Activated CD8-positive, alpha-beta memory T cell treated with anti-CD3 and anti-CD28 coated beads, Interleukin-2, amount 50 U/mL, for 1 hour (primary cell): ENCODE measurements around the gene RAD51B.

Experiments
- DNase-seq: peaks from one replicate; pipeline ENCODE4 v3.0.0-alpha.2; 2020; ENCODE audit errors: extremely low read depth

The RAD51B gene

DNA sequence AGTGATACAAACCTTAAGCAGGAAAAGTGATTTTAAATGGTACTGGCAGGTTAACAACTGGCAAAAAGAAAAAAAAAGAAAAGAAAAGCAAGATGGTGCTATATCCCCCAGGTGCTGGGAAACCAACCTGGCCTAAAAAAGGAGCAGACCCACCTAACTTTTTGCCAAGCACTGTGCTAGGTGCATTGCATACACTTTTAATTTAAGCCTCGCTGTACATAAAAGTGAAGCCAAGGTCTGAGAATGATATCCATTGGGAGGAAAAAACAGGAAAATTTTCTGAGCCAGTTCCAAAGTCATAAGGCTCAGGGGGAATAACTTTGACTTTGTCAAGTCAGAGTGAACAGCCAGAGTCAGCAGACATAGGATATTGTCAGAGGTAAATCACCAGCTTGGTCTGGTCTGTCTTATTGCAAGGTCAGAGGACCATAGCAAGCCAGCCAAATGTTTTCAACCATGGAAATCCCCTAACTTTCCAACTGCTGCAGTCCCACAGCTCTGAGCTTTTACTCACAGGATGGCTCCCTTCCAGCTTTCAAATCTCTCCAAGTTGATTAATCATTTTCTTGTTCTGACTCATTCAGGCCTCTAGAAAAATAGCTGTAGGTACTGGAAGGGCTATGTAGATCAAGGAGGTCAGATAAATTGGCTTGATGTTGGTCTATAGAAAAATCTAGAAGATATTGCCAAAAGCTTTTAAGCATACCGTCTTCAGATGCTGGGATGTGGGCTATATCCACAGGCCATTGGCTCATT, 412.9 kb downstream of the RAD51B start:
- DNase-seq, result no peak

DNA sequence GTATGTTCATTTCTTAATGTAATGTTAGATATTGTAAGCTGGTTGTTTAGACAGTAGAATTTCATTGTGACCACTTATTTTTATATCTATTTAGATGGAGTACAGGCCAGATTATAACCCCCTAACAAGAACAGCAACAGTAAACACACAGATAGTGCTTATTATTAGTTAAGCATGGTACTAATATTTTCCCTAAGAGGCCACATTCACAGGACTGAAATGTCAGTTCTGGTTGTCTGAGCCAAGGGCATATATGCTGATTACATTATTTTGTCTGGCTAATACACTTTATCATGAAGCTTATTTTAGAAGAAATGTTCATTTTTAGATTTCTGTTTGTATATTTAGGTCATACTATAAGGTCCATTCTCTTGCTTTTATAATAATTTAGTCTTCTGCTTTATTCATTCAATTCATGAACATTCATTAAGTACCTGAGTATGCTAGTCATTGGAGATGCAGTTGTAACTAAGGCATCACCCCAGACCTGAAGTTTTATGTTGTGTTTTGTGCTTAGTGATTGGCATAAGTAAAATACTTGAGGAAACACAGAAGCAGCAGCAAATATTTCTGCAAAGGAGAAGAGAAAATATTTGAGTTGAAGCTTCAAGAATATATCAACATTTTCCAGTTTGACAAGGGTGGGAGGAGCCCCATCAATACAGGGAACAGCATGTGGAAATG, 413.7 kb downstream of the RAD51B start:
- DNase-seq, result no peak

DNA sequence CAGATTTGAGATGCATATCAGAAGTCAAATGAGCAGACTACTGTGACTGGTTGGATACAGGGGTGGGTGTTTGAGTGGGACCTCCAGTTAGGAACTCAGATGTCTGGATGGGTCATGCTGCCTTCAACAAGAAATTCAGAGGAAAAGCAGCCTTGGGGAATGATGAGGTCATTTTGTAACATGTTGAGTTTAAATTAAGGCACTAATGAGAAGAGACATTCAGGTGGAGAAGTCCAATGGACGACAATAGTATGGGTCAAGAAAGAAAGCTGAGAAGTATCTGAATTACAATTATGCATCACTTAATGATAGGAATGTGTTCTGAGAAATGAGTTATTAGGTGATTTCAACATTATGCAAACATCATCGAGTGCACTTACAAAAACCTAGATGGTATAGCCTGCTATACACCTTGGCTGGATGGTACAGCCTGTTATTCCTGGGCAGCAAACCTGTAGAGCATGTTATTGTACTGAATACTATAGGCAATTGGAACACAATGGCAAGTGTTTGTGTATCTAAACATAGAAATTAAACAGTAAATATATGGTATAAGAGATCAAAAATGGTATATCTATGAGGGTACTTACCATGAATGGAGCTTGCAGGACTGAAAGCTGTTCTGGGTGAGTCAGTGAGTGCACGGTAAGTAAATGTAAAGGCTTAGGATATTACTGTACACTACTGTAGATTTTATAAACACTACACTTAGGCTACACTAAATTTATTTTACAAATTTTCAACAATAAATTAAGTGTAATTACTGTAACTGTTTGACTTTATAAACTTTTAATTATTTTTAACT, 414.7 kb downstream of the RAD51B start:
- DNase-seq, result no peak

DNA sequence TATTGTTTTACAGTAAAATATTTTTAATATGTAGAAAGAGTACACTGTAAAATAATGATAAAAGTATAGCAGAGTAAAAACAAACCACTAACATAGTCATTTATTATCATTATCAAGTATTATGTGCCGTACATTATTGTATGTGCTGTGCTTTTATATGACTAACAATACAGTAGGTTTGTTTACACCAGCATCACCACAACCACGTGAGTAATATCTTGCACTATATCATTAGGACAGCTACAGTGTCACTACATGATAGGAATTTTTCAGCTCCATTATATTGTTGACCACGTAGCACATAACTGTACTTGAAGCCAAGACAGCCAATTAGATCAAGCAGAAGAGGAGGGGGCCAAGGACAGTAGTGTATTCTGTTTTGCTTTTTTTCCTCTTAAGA, 415.4 kb downstream of the RAD51B start:
- DNase-seq, result no peak

DNA sequence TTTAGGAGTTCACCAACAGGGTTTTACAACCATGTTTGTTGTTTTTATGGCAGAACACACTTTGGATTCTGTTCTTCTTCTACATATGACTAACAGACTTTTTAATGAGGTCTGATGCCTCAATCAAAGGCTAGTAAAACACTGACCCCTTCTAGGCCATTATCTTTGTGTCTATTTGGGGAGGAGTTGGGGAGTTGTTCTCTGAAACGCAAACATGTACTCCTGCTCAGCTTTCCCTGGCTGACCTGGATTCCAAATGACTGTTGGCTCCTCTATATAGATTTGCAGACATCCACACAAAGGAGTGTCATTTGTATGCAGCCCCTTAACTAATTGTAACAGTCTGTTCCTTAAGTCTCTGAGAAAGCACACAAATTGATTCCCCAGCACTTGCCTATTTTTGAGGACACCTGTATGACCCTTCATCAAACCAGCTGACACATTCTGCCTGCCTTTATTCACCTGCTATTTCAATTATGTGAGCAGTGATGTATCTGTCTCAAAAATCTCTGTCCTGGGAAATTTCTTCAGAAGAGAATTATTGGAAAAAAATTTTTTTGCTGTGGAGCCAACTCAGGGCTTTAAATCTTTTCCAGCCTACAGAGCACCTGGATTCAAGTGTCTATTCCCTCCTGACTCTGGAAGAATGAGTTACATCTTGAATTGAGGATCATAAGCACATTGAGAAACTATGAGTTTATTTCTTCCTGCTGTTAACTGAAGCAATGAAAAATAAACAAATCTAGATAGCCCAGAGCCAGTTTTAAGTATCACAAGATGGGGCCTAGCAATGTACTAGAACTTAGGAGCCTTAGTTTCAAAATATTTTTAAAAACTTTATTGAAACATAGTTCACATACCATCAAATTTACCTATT, 417.2 kb downstream of the RAD51B start:
- no peak for DNase-seq

DNA sequence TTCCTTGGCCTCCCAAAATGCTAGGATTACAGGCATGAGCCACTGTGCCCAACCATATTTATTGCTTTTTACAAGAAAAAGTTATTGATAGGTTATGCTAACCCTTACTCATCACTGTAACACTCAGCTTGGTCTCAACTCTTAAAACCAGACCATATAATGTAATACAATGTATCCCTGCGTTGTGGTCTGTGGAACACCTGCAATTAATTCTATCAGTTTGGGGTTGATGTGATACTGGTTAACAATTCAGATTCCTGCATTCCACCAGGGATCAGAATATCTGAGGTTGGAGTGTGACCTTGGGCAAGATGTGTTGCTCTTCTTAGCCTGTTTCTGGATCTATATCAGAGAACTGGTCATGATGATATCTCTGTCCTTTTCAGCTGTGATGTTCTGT, 419.0 kb downstream of the RAD51B start:
- DNase-seq, result no peak

DNA sequence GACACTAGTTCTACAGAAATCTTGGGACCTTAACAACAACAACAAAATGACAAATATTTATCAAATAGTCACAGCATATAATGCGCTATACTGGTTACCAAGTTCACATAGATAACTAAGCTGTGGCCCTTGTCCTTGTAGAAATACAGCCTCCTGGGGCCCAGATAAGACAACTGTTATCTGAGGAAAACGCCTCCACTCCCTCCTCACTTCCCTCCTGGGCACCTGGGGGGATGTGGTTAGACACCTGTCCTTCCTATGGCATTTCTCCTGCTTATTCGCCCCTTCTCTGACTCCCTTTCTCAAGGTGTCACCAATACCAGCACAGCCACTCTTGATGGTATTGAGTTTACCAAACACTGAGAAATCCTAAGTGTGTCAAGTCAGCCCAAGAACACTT, 419.4 kb downstream of the RAD51B start:
- no peak for DNase-seq

DNA sequence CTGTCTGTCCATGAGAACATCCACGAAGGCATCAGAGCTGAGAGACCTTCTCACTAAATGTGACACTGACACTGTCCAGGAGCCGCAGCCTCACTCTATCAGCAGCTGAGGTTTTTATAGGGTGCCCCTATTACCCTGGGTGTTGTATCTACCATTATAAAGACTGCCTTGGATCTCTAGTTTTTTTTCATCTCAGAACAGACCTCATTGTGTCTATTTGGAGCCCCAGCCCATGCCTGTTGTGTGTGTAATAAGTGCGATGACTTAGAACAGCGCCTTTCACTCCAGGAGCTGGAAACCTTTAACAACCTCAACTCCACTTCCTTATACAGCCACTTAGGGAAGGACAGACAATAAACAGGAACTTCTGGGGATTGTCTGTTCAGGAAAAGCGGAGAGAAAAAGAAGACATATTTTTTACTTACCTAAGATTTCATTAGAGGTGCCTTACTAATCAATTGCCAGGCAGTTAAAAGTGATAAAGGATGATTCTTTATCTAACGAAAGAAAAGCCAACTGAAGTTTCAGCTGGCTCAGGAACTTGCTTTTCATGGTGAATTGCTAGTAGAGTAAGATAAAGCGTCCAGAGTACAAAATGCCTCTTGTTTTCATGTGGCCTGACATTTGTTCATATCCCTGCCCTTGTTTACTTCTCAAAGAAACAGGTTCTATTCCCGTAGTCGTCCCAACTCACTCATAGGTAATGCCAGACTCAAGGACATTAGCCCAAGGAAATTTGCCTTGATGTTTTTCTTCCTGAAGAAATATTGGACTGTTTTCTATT, 420.6 kb downstream of the RAD51B start:
- DNase-seq, result no peak

DNA sequence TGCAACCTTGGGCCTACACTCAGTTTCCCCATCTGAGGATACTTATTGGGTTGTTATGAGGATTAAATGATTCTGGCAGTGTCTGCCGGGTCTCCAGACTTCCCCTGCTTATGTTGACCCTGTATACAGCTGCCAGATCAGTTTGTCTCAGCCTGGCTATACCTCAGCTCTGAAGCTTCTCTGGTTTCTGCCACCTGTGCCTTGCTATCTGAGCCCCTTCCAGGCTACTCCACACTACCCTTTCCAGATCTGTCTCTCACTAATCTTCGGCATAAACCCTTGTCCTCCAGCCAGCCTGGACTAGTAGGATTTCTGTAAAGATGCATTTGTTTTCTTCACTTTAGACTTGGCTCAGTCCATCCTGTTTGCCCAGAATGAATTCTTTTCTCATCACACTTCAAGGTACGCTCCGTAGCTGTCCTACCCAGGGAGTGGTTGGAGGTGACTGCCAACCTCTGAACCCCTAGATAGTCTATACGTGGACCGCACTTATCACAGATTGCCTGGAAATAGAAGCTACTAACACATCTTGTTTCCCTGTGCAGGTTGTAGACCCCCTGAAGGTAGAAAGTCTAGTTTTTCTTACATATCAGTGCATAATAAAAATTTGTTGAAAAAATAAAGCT, 422.4 kb downstream of the RAD51B start:
- no peak for DNase-seq

DNA sequence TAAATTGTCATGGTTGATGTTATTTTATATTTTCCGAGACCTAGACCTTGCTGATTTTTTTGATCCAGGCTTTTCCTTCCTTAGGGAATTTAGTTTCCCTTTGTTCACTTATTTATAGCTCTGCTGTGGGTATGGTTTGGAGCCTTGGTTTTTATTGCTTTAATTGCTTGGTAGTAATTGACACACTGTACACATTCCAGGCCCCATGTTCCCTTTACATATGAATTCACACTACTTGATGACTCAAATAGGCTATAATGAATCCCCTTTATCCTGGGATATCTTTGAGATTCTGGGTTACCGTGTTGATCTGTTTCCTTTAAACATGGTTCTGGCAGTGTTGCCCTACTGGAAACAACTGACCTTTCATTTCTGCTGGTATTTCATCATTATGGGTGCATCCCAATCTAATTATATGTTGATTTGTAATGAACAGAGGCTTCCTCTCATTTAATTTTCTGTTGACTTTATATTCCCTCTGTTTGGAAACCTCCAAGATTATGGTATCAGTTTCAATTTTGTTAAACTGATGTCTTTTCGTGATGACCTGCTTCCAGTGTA, 424.0 kb downstream of the RAD51B start:
- DNase-seq, result no peak

DNA sequence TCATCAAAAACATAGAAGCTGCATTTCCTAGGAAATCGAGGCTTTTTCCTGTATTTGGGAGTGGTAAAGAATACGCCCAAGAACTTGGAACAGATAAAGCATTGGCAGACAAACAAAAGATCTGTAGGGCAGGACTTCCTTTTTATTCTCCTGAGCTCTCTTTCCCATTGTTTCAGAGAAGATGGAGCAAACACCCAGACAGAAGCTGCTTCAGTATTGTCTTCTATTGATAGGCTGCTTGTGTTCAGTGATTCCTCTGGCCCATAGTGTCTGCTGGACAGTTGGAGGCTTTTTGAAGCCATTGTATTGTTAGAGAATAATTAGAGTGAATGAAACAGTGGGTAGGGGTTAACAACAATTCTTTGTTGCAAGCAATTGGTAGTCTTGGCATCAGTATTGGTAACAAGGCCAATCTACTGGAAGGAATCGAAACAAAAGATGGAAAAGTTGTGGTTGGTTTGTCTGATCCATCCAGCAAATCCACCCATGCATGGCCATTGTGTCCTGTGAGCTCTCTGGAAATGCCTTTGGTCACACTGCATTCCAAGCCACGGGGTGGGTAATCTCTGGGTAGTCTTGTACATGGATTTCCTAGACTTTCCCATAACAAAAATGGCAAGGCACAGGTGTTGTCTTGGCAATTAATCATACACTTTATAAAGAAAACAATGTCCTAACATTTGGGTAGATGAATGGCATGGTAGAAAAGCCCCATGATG, 424.8 kb downstream of the RAD51B start:
- no peak for DNase-seq

DNA sequence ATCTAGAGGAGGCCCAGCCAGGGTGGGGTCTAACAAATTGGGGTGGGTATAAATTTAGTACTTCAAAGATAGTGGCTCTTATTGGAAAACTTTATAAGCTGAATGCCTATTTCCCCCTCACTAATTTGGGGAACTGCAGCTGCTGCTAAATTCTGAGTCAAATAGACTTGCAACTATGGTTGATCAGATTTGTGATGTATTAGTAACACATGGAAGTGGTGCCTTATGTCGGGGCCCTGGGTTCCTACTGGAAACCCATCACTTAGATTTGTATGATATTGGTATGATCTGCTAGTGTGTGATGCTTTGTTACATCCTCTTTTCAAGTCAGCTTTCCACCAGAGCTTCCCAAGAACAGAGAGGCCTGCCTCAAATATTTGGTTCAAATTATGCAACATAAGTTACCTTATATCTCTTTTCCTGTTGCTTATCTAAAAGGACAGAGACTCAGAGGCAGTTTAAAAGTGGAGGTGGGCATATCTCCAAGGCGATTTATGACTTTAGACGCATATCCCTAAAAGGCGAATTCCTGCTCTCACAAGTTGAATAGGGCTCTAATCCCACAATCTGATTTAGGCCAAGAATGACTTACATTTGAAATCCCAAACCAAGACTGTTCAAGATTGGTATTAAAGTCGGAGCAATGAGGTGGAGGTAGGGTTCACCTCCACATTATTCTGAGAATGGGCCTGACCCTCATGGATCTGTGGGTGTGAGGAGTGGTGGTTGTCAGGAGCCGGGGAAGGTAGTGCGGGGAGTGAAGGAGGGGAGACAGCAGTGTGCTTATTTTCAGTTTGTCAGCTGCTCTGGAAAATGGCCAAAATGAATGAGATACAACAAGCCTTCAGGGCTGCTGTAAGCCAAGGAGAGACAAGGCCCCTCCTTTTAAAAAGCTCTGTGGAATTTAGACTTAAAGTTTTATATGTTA, 425.8 kb downstream of the RAD51B start:
- no peak for DNase-seq

DNA sequence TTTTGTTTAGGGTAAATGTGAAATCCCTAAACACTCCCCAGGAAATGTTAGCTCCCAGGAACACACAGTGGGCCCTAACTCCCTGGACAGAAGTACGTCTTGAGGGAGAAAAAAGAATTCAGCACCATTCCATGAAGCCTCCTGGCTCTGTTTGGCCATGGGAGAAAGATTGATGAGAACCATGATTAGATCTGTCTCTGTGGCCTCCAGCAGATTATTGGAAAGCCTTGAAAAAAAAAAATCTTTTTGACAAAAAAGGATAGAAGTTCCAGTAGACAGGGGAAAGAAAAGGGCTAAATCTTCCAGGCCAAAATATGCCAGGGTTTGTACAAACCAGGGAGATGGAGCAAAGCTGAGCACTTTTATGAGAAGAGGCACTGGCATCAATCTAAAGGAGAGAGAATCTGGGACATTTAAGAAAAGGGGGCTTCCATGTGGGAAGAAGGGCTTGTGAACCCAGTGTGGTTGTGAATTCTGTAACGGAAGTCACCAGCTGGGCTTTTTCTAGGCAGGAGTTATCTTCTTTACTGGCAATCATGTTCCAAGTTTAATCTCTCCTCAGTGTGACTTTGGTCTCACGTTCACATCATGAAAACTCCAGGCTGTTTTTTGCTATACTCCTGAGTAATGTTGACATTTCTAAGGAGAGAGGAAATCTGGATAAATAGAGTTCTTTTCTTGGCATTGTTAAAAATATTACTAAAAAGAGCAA, 426.7 kb downstream of the RAD51B start:
- DNase-seq, result no peak

DNA sequence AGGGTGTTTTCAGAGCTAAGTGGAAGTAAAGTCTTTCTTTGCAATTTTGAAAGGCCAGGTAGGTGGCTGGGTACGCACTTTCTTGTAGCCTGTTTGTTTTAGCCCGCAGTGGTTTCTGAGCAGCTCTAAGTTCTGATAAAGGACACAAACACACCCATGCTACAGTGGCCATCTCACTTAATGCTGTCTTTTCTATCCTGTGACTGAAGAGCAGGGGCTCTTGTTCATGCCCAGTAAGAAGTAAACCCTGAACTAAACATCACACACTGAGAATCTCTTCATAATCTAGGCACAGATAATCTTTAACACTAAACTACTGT, 427.2 kb downstream of the RAD51B start:
- no peak for DNase-seq

DNA sequence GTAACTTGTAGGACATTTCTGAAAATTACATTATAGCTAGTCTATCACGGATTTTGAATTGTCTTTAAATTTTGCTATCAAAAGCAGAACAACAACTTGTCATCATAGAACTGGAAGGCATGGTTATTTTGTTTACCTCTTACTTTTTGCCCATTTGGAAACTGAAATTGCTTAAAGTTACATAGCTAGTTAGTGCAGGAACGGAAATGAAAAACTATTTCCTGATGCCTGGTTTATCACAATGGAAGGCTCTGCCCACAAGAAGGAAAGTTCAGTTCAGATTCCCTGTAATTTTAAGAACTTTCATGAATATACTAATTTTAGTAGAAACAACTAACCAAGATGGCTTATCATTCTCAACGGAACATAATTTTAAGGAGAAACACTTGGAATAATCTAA, 427.7 kb downstream of the RAD51B start:
- no peak for DNase-seq

DNA sequence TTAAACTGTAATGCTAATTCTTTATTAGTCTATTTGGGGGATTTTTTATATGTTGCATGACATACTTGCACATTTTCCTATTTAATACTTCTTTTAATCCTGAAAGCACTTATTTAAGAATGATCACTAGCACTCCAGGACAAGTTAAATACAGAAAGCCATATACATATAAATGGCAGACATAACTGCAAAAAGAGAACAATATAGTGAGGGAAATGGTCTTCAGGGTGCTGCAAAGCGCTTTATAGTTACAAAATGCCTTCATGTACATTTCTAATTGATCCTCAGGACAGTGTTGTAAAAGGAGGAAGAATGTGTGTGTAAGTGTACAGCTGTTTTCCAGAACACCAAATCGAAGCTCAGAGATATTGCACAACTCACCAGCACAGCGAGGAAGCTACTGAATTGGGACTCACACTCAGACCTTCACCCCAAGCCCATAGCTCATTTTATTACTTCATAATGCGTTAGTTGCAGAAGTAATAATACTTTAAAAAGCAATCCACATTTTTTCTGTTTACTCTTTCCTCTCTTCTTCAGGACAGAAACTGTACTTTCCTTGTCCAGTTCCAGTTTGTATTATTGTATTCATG, 428.2 kb downstream of the RAD51B start:
- DNase-seq, result no peak

DNA sequence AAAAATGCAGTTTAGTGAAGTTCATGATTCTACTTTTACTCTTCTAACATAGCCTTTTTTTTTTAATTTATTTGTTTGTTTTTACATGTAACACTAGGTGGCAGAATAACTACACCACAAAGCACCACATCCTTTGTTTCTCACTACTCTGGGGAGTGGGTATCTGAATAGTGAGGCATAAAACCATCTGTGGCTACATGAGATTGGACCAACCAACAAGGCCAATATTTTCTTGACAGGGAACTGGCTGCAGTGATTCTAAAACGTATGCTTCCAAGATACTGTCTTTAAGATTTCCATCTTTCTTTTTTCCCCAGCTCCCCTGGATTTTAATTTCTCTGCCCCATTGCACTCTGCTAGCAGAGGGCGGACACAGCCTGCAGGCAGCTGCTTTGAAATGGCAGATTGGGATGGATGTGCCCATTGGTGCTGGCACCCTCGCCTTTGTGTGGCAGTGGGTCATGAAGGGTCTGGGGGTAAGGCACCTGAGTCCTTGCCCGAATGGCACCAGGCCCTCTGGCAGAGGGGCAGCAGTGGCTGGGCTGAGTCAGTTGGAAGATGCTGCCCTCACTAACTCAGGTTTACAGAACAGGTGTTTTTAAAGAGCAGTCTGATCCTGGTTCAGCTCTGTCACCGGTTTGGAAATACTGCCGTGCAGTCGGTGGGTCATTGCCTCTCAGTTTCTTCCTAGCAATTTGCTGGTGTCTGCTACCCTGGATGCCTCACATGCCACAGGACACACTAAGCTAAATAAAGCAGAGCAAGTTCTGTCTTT, 429.1 kb downstream of the RAD51B start:
- no peak for DNase-seq
